AG04450 (cell line): ENCODE data around the gene CMSS1. TPM values are rescaled to one million over a fixed set of nuclear protein-coding genes. Genes with fewer than 3 reads are reported as not detected.

ENCODE experiments used
- CTCF ChIA-PET: fragments of 300-600, 350-600 bp; formaldehyde crosslinking; extraction: SDS; loops from one replicate; lab custom pipeline; 2022; ENCODE audit warnings: antibody characterized with exemption, inconsistent platforms; lab: Charles Lee
- POLR2A ChIA-PET: fragments of 350-600 bp; formaldehyde crosslinking; extraction: SDS; loops from one replicate; lab custom pipeline; 2021; ENCODE audit warnings: antibody characterized with exemption, inconsistent platforms; lab: Yijun Ruan, JAX
- DNase-seq: peaks from one replicate; pipeline ENCODE4 v3.0.0-alpha.2; 2011; ENCODE audit warnings: low read depth, low spot score
- H3K27ac ChIP-seq: one replicate; pipeline ENCODE4 v1.5.1; 2012; ENCODE audit warnings: low read depth, low read length, control low read depth
- H3K27me3 ChIP-seq: one replicate; pipeline ENCODE4 v1.6.0; 2012; ENCODE audit warnings: low read length; ENCODE audit not compliant: control insufficient read depth, insufficient read depth
- H3K4me3 ChIP-seq: 2 replicates; pipeline ENCODE4 v1.5.1; 2011; ENCODE audit warnings: mild to moderate bottlenecking, low read depth, low read length, control low read depth
- H3K9me3 ChIP-seq: 2 replicates; pipeline ENCODE4 v1.5.1; 2012; ENCODE audit warnings: low read length; ENCODE audit not compliant: control insufficient read depth, insufficient read depth
- CTCF ChIP-seq: IDR thresholded peaks from 2 replicates; pipeline ENCODE4 v1.5.1; 2011; ENCODE audit warnings: low read depth, low read length, control low read depth, inconsistent platforms
- polyA plus RNA-seq: library from polyadenylated mRNA; depleted of rRNA; stranded (reverse); fragments of >200 nt; gene quantifications from 2 replicates; pipeline ENCODE4 v1.2.3, GENCODE V29; 2011

CMSS1 gene
- polyA plus RNA-seq, 1 experiment = 15.7 TPM

GRCh38 chr3:99903869-99904268 is 86.2 kb downstream of the CMSS1 start:
- Histone ChIP-seq H3K9me3 (no peaks in the 10 kb centered on the region), H3K27ac (no peak overlapping the region), H3K27me3 (no peaks in the 10 kb centered on the region), H3K4me3 (no peak overlapping the region)
- no peak for TF ChIP-seq CTCF
- ChIA-PET CTCF (interaction anchor here (0.6 kb wide), 1 partner anchor 83 kb away, joined by 4 read pairs; no protein-coding TSS in a partner anchor), POLR2A (no interaction called here)
- no peak for DNase-seq

- TF ChIP-seq CTCF = no peak
- no peak for DNase-seq
- H3K27ac ChIP-seq = no peak overlapping the region
- no peaks in the 10 kb centered on the region for H3K9me3 ChIP-seq
- CTCF ChIA-PET = no interaction called here
- no peak overlapping the region for H3K4me3 ChIP-seq
- POLR2A ChIA-PET = no interaction called here
- no peaks in the 10 kb centered on the region for H3K27me3 ChIP-seq
Measured at GRCh38 chr3:99907959-99908544, 90.4 kb downstream of the CMSS1 start.

GRCh38 chr3:99909714-99910495 is 92.2 kb downstream of the CMSS1 start:
- ChIA-PET POLR2A (interaction anchor here (1.1 kb wide), 1 partner anchor 8 kb away, joined by 3 read pairs; no protein-coding TSS in a partner anchor), CTCF (no interaction called here)
- Histone ChIP-seq H3K4me3 (no peak overlapping the region), H3K27me3 (no peaks in the 10 kb centered on the region), H3K27ac (no peak overlapping the region), H3K9me3 (no peaks in the 10 kb centered on the region)
- TF ChIP-seq CTCF = no peak
- DNase-seq = no peak

GRCh38 chr3:99910752-99911290 is 93.2 kb downstream of the CMSS1 start:
- Histone ChIP-seq H3K9me3 (no peaks in the 10 kb centered on the region), H3K4me3 (no peak overlapping the region), H3K27me3 (no peaks in the 10 kb centered on the region), H3K27ac (no peak overlapping the region)
- POLR2A ChIA-PET = interaction anchor here (1.1 kb wide), 1 partner anchor 9 kb away, joined by 3 read pairs; no protein-coding TSS in a partner anchor
- no peak for DNase-seq
- CTCF ChIA-PET = no interaction called here
- TF ChIP-seq CTCF = no peak

GRCh38 chr3:99911433-99911832 is 93.8 kb downstream of the CMSS1 start:
- no peak for DNase-seq
- CTCF ChIA-PET = no interaction called here

More at GRCh38 chr3:99911433-99911832, 93.8 kb downstream of the CMSS1 start:
- Histone ChIP-seq H3K9me3 (no peaks in the 10 kb centered on the region), H3K27ac (no peak overlapping the region), H3K27me3 (no peaks in the 10 kb centered on the region), H3K4me3 (no peak overlapping the region)
- TF ChIP-seq CTCF = no peak
- POLR2A ChIA-PET = no interaction called here
